K562 (cell line): ENCODE measurements around the gene RAD1. TPM values are rescaled to one million over a fixed set of nuclear protein-coding genes. Genes with fewer than 3 reads are reported as not detected.

Source experiments
- CCNT2 ChIP-seq: IDR thresholded peaks from 2 replicates; pipeline ENCODE4 v1.6.1; 2011; ENCODE audit warnings: borderline replicate concordance, low read depth, mild to moderate bottlenecking, moderate library complexity, mixed read lengths, low read length; ENCODE audit not compliant: insufficient read length; ENCODE audit errors: extremely low read depth
- ESRRB ChIP-seq: fragments of 250-450 bp; sonication (Bioruptor Pico); IDR thresholded peaks from 2 replicates; pipeline ENCODE4 v1.5.0; 2020; ENCODE audit warnings: mild to moderate bottlenecking, moderate library complexity, borderline replicate concordance
- FOXJ2 ChIP-seq: fragments of 200-800 bp; sonication (Bioruptor generic); IDR thresholded peaks from 2 replicates; pipeline ENCODE4 v1.6.1; 2016; ENCODE audit warnings: missing genetic modification characterization, missing compliant biosample characterization
- FUS ChIP-seq: fragments of 200-400 bp; formaldehyde crosslinking; optimal IDR thresholded peaks from 2 replicates; pipeline ENCODE3; 2017; ENCODE audit warnings: low read depth, low read length
- KLF10 ChIP-seq: fragments of 250-450 bp; sonication (Bioruptor Pico); IDR thresholded peaks from 2 replicates; pipeline ENCODE4 v1.6.1; 2021; ENCODE audit warnings: matching md5 sums
- MYC ChIP-seq, 2 experiments: fragments of 250-450 bp in 1 of 2; sonication (Bioruptor Pico) in 1 of 2; IDR thresholded peaks; 2 replicates each; pipeline versions ENCODE4 v1.5.1 to v1.6.1; 2012 to 2021; ENCODE audit warnings: low read depth in 2 of 2, borderline replicate concordance in 1 of 2, improper control_type of control experiment in 1 of 2, low read length in 1 of 2, mild to moderate bottlenecking in 1 of 2, moderate library complexity in 1 of 2
- POLR3A ChIP-seq: IDR thresholded peaks from 2 replicates; pipeline ENCODE4 v1.6.1; 2011; ENCODE audit warnings: borderline replicate concordance, mild to moderate bottlenecking, moderate library complexity; ENCODE audit not compliant: insufficient read length, insufficient read depth; ENCODE audit errors: extremely low read depth
- RBFOX2 ChIP-seq: fragments of 200-400 bp; formaldehyde crosslinking; IDR thresholded peaks from 2 replicates; pipeline ENCODE4 v1.6.1; 2017; ENCODE audit warnings: low read depth, mild to moderate bottlenecking, low read length, moderate library complexity
- RFX1 ChIP-seq: fragments of 450-650 bp; IDR thresholded peaks from 2 replicates; pipeline ENCODE4 v1.6.1; 2016; ENCODE audit warnings: mild to moderate bottlenecking, moderate library complexity
- RFX7 ChIP-seq: fragments of 250-450 bp; sonication (Bioruptor Pico); IDR thresholded peaks from 2 replicates; pipeline ENCODE4 v1.5.1; 2021; ENCODE audit warnings: mild to moderate bottlenecking
- SIN3B ChIP-seq: fragments of 450-650 bp; IDR thresholded peaks from 2 replicates; pipeline ENCODE4 v1.6.1; 2017; ENCODE audit warnings: low read depth, mild to moderate bottlenecking, moderate library complexity
- THRB ChIP-seq: fragments of 450-650 bp; formaldehyde crosslinking; conservative IDR thresholded peaks from 2 replicates; pipeline ENCODE4 v1.4.0; 2022; ENCODE audit warnings: mild to moderate bottlenecking, missing genetic modification characterization
- U2AF1 ChIP-seq: fragments of 200-400 bp; formaldehyde crosslinking; optimal IDR thresholded peaks from 2 replicates; pipeline ENCODE3; 2017; ENCODE audit warnings: mild to moderate bottlenecking, low read depth, low read length, moderate library complexity
- ZNF324 ChIP-seq: fragments of 250-450 bp; sonication (Bioruptor Pico); IDR thresholded peaks from 2 replicates; pipeline ENCODE4 v1.4.0; 2020; ENCODE audit warnings: mild to moderate bottlenecking
- ZNF449 ChIP-seq: fragments of 250-450 bp; sonication (Bioruptor Pico); IDR thresholded peaks from 2 replicates; pipeline ENCODE4 v1.8.0; 2022; ENCODE audit warnings: moderate library complexity, mild to moderate bottlenecking, inconsistent platforms
- ZNF586 ChIP-seq: fragments of 450-650 bp; formaldehyde crosslinking; conservative IDR thresholded peaks from 2 replicates; pipeline ENCODE4 v1.4.0; 2020; ENCODE audit warnings: mild to moderate bottlenecking, moderate library complexity
- ZNF695 ChIP-seq: fragments of 450-650 bp; formaldehyde crosslinking; IDR thresholded peaks from 2 replicates; pipeline ENCODE4 v1.4.0; 2020; ENCODE audit warnings: mild to moderate bottlenecking, moderate library complexity
- ZNF785 ChIP-seq: fragments of 250-450 bp; sonication (Bioruptor Pico); IDR thresholded peaks from 2 replicates; pipeline ENCODE4 v1.4.0; 2020; ENCODE audit warnings: mild to moderate bottlenecking
- polyA plus RNA-seq, 8 experiments: library from polyadenylated mRNA; depleted of rRNA in 4 of 8; stranded (reverse) in 5 of 8; unstranded in 3 of 8; fragments of >200 nt; fragmentation: Nextera tagmentation in 2 of 8; fragmentation: Illumina TruSeq in 1 of 8; extraction: Ambion mirVana in 2 of 8; extraction: Trizol in 1 of 8; gene quantifications; 2 replicates each; pipeline versions ENCODE4 v1.2.1 to v1.2.3, GENCODE V29; 2011 to 2014; ENCODE audit warnings: inconsistent platforms in 1 of 8, missing spikeins in 1 of 8
- total RNA-seq, 7 experiments: library from RNA; depleted of rRNA in 6 of 7; stranded (reverse); fragments of >200 nt in 6 of 7; fragmentation: Illumina TruSeq in 2 of 7; extraction: Trizol in 2 of 7; gene quantifications; 2 replicates each; pipeline versions ENCODE4 v1.2.1 to v1.2.3, GENCODE V29; 2011 to 2021; ENCODE audit warnings: low replicate concordance in 1 of 7
- TF ChIP-seq, protein P1 (sequence below): sonication (generic); formaldehyde crosslinking; IDR thresholded peaks from 2 replicates; pipeline ENCODE4 v1.8.0; 2023; ENCODE audit warnings: mild to moderate bottlenecking, missing genetic modification reagents
- TF ChIP-seq, protein P2 (sequence below): fragments of 200-400 bp; formaldehyde crosslinking; IDR thresholded peaks from 2 replicates; pipeline ENCODE4 v1.6.1; 2017; ENCODE audit warnings: mild to moderate bottlenecking, low read depth, low read length, moderate library complexity

RAD1 gene
- total and polyA plus RNA-seq, 9 of the 15 experiments (the other 6 are each of a cell fraction or from before 2014, with no cell fraction given) = 44.5 to 148 (median 60.8) TPM

DNA sequence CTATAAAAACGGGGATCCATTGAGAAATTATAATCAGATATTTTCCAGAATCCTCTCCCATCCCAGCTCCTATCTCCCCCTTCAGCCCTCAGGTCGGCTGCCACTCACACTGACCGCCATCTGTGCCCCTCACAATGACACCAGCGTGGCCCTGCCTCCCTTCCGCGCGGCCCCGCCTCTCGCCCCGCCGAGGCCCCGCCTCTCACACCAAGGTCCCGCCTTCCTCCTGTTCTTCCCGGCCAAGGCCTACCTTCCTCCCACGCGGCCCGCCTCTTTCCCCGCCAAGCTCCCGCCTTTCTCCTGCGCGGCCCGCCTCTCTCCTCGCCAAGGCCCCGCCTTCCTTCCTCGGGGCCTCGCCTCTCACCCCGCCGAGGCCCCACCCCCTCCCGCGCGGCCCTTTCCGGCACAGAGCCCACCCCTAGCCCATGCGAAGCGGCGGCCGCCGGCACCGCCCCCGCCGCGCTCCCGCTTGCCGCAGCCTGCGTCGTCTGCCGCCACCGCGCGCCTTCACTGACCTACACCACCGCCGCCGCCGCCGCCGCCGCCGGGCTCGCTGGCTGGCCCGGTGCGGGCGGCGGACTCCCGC is 13.9 kb upstream of the RAD1 start, which contains the start of gene DNAJC21 (continued):
- TF ChIP-seq ZNF586 (no peak), SIN3B (no peak), POLR3A (no peak), FOXJ2 (tag) (no peak), RBFOX2 (no peak), ZNF324 (CRISPR knock-in tag) (no peak), U2AF1 (no peak), ESRRB (CRISPR knock-in tag) (no peak), RFX1 (no peak), CCNT2 (peak; percentile 54), THRB (no peak), RFX7 (CRISPR knock-in tag) (no peak), FUS (peak; percentile 13), ZNF449 (CRISPR knock-in tag) (no peak), ZNF695 (CRISPR knock-in tag) (no peak), MYC (IDR thresholded peaks at IDR 0.05; ENCODE audit: low read depth, low read length) (peak; percentile 47), MYC (CRISPR knock-in tag; IDR thresholded peaks at IDR 0.05; ENCODE audit: borderline replicate concordance, low read depth) (no peak), ZNF785 (CRISPR knock-in tag) (no peak), KLF10 (CRISPR knock-in tag) (no peak)
- TF ChIP-seq, protein P1, sequence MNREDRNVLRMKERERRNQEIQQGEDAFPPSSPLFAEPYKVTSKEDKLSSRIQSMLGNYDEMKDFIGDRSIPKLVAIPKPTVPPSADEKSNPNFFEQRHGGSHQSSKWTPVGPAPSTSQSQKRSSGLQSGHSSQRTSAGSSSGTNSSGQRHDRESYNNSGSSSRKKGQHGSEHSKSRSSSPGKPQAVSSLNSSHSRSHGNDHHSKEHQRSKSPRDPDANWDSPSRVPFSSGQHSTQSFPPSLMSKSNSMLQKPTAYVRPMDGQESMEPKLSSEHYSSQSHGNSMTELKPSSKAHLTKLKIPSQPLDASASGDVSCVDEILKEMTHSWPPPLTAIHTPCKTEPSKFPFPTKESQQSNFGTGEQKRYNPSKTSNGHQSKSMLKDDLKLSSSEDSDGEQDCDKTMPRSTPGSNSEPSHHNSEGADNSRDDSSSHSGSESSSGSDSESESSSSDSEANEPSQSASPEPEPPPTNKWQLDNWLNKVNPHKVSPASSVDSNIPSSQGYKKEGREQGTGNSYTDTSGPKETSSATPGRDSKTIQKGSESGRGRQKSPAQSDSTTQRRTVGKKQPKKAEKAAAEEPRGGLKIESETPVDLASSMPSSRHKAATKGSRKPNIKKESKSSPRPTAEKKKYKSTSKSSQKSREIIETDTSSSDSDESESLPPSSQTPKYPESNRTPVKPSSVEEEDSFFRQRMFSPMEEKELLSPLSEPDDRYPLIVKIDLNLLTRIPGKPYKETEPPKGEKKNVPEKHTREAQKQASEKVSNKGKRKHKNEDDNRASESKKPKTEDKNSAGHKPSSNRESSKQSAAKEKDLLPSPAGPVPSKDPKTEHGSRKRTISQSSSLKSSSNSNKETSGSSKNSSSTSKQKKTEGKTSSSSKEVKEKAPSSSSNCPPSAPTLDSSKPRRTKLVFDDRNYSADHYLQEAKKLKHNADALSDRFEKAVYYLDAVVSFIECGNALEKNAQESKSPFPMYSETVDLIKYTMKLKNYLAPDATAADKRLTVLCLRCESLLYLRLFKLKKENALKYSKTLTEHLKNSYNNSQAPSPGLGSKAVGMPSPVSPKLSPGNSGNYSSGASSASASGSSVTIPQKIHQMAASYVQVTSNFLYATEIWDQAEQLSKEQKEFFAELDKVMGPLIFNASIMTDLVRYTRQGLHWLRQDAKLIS (CRISPR knock-in tag) = no peak
- TF ChIP-seq, protein P2, sequence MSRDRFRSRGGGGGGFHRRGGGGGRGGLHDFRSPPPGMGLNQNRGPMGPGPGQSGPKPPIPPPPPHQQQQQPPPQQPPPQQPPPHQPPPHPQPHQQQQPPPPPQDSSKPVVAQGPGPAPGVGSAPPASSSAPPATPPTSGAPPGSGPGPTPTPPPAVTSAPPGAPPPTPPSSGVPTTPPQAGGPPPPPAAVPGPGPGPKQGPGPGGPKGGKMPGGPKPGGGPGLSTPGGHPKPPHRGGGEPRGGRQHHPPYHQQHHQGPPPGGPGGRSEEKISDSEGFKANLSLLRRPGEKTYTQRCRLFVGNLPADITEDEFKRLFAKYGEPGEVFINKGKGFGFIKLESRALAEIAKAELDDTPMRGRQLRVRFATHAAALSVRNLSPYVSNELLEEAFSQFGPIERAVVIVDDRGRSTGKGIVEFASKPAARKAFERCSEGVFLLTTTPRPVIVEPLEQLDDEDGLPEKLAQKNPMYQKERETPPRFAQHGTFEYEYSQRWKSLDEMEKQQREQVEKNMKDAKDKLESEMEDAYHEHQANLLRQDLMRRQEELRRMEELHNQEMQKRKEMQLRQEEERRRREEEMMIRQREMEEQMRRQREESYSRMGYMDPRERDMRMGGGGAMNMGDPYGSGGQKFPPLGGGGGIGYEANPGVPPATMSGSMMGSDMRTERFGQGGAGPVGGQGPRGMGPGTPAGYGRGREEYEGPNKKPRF = no peak
